Measurements from ENCODE around the gene PRR23A. TPM values are rescaled to one million over a fixed set of nuclear protein-coding genes. Genes with fewer than 3 reads are reported as not detected.
"Not testable (repeated sequence)": the region's sequence is repeated elsewhere in the genome, so short reads cannot be mapped to it uniquely, and the experiment has no call there.

The PRR23A gene
- total RNA-seq, 1 donor from 2014 or later = not detected

GRCh38 chr3:139043554-139044365 lies 37.7 kb upstream of the PRR23A start:
- H3K4me1 ChIP-seq = no peaks in the 10 kb centered on the region
- H3K9ac ChIP-seq = no peak overlapping the region
- no peaks in the 10 kb centered on the region for H3K27me3 ChIP-seq
- no peak overlapping the region for H3K4me3 ChIP-seq
- no peaks in the 10 kb centered on the region for H3K27me3 Mint-ChIP-seq (ENCODE audit: insufficient read depth, low read depth)
- H3K4me2 ChIP-seq = no peak overlapping the region
- no peaks in the 10 kb centered on the region for H3K79me2 ChIP-seq (ENCODE audit: low read depth)
- H3K27ac ChIP-seq = no peak overlapping the region
- H3K9me3 Mint-ChIP-seq = peaks cover 21% of the 10 kb centered on the region
- H3F3A ChIP-seq (ENCODE audit: low read depth) = no peaks in the 10 kb centered on the region
- no peak for DNase-seq (ENCODE audit: low spot score)
- no peaks in the 10 kb centered on the region for H4K20me1 ChIP-seq (ENCODE audit: low read depth)
- H3K4me1 Mint-ChIP-seq = no peaks in the 10 kb centered on the region
- H2AFZ ChIP-seq (replicated peaks) = no peak overlapping the region
- H3K36me3 ChIP-seq = no peaks in the 10 kb centered on the region
- H3K36me3 Mint-ChIP-seq = no peaks in the 10 kb centered on the region
- H3K27ac Mint-ChIP-seq = no peak overlapping the region
- TF ChIP-seq EZH2 (IDR thresholded peaks at IDR 0.05) (no peak), CTCF (IDR thresholded peaks at IDR 0.05) (no peak), EZH2phosphoT487 (IDR thresholded peaks at IDR 0.05) (no peak)
- H3K4me3 Mint-ChIP-seq = no peak overlapping the region
- no peaks in the 10 kb centered on the region for H3K9me3 ChIP-seq (ENCODE audit: low read depth)

- Mint-ChIP-seq H3K4me1 (no peaks in the 10 kb centered on the region), H3K27me3 (ENCODE audit: insufficient read depth, low read depth) (no peaks in the 10 kb centered on the region), H3K36me3 (no peaks in the 10 kb centered on the region), H3K4me3 (no peak overlapping the region), H3K27ac (no peak overlapping the region), H3K9me3 (no peaks in the 10 kb centered on the region)
- H3K27ac ChIP-seq = no peak overlapping the region
- H3K4me3 ChIP-seq = no peak overlapping the region
- no peaks in the 10 kb centered on the region for H3K9me3 ChIP-seq (ENCODE audit: low read depth)
- no peak for DNase-seq (ENCODE audit: low spot score)
- H2AFZ ChIP-seq (replicated peaks) = no peak overlapping the region
- H3K79me2 ChIP-seq (ENCODE audit: low read depth) = no peaks in the 10 kb centered on the region
- H3K27me3 ChIP-seq = no peaks in the 10 kb centered on the region
- no peak overlapping the region for H3K9ac ChIP-seq
- no peaks in the 10 kb centered on the region for H3K4me1 ChIP-seq
- no peaks in the 10 kb centered on the region for H3K36me3 ChIP-seq
- TF ChIP-seq CTCF (IDR thresholded peaks at IDR 0.05) = no peak
- TF ChIP-seq EZH2 (IDR thresholded peaks at IDR 0.05) = no peak
- no peak for TF ChIP-seq EZH2phosphoT487 (IDR thresholded peaks at IDR 0.05)
- no peaks in the 10 kb centered on the region for H4K20me1 ChIP-seq (ENCODE audit: low read depth)
- no peak overlapping the region for H3K4me2 ChIP-seq
- no peaks in the 10 kb centered on the region for H3F3A ChIP-seq (ENCODE audit: low read depth)
These were observed 31.4 kb upstream of the PRR23A start for GRCh38 chr3:139037478-139037877.

- Mint-ChIP-seq H3K4me1 (no peaks in the 10 kb centered on the region), H3K4me3 (no peak overlapping the region), H3K36me3 (no peaks in the 10 kb centered on the region), H3K27ac (no peak overlapping the region), H3K9me3 (peaks cover 12% of the 10 kb centered on the region), H3K27me3 (ENCODE audit: insufficient read depth, low read depth) (peaks cover 4% of the 10 kb centered on the region)
- no peaks in the 10 kb centered on the region for H3K36me3 ChIP-seq
- no peaks in the 10 kb centered on the region for H3K4me1 ChIP-seq
- H4K20me1 ChIP-seq (ENCODE audit: low read depth) = no peaks in the 10 kb centered on the region
- H3K9ac ChIP-seq = no peak overlapping the region
- no peak overlapping the region for H3K4me3 ChIP-seq
- H3K27me3 ChIP-seq = no peaks in the 10 kb centered on the region
- no peak for TF ChIP-seq CTCF (IDR thresholded peaks at IDR 0.05)
- no peak for TF ChIP-seq EZH2phosphoT487 (IDR thresholded peaks at IDR 0.05)
- no peaks in the 10 kb centered on the region for H3K79me2 ChIP-seq (ENCODE audit: low read depth)
- no peak for DNase-seq (ENCODE audit: low spot score)
- no peak overlapping the region for H3K4me2 ChIP-seq
- no peaks in the 10 kb centered on the region for H3K9me3 ChIP-seq (ENCODE audit: low read depth)
- no peak overlapping the region for H2AFZ ChIP-seq (replicated peaks)
- no peak overlapping the region for H3K27ac ChIP-seq
- no peaks in the 10 kb centered on the region for H3F3A ChIP-seq (ENCODE audit: low read depth)
These were observed 26.4 kb upstream of the PRR23A start for GRCh38 chr3:139032326-139033002.

- not testable (repeated sequence) for H3F3A ChIP-seq (ENCODE audit: low read depth); H4K20me1 ChIP-seq (ENCODE audit: low read depth); H3K4me3 ChIP-seq; DNase-seq (ENCODE audit: low spot score); H2AFZ ChIP-seq (replicated peaks); H3K4me3 Mint-ChIP-seq; H3K36me3 ChIP-seq; H3K4me1 ChIP-seq; H3K27ac Mint-ChIP-seq; H3K9ac ChIP-seq; H3K27ac ChIP-seq; H3K4me2 ChIP-seq; H3K79me2 ChIP-seq (ENCODE audit: low read depth); H3K9me3 ChIP-seq (ENCODE audit: low read depth); H3K27me3 ChIP-seq; H3K36me3 Mint-ChIP-seq; H3K4me1 Mint-ChIP-seq; H3K27me3 Mint-ChIP-seq (ENCODE audit: insufficient read depth, low read depth)
- peaks cover 12% of the 10 kb centered on the region for H3K9me3 Mint-ChIP-seq
These were observed 24.5 kb upstream of the PRR23A start for GRCh38 chr3:139030576-139030975.
